Uterus (tissue), 4 donors: ENCODE data around the gene GRIK2. TPM values are rescaled to one million over a fixed set of nuclear protein-coding genes. Genes with fewer than 3 reads are reported as not detected.

ENCODE experiments used
- DNase-seq, 2 donors: peaks; one replicate each; pipeline ENCODE4 v3.0.0-alpha.2; 2019 to 2020
- H3K27ac ChIP-seq, 2 donors: fragments of 200-600 bp; sonication (generic); 1 replicate in 1 of 2; 2 replicates in 1 of 2; pipeline ENCODE4 v1.5.1; 2016 to 2018
- H3K27me3 ChIP-seq, 2 donors: fragments of 200-600 bp; sonication (generic); one replicate each; pipeline ENCODE4 v1.5.1; 2018 to 2019; ENCODE audit warnings: control low read depth in 1 of 2
- H3K36me3 ChIP-seq, 2 donors: fragments of 200-600 bp; sonication (generic); one replicate each; pipeline ENCODE4 v1.5.1; 2019; ENCODE audit warnings: control low read depth in 1 of 2
- H3K4me1 ChIP-seq, 2 donors: fragments of 200-600 bp; sonication (generic); one replicate each; pipeline ENCODE4 v1.5.1; 2018 to 2019; ENCODE audit warnings: control low read depth in 1 of 2
- H3K4me3 ChIP-seq, 2 donors: fragments of 200-600 bp; sonication (generic); 1 replicate in 1 of 2; 2 replicates in 1 of 2; pipeline ENCODE4 v1.5.1; 2018 to 2019; ENCODE audit warnings: mild to moderate bottlenecking in 1 of 2
- H3K9me3 ChIP-seq, 2 donors: fragments of 200-600 bp; sonication (generic); one replicate each; pipeline ENCODE4 v1.5.1; 2019; ENCODE audit warnings: control low read depth in 1 of 2
- CTCF ChIP-seq, 4 experiments: fragments of 200-600 bp in 2 of 4; fragments of 450-650 bp in 2 of 4; sonication (generic) in 2 of 4; IDR thresholded peaks; one replicate each; pipeline ENCODE4 v1.5.1; 2016 to 2019; ENCODE audit warnings: antibody characterized with exemption in 4 of 4, mild to moderate bottlenecking in 2 of 4, moderate library complexity in 1 of 4
- POLR2A ChIP-seq, 2 donors: fragments of 450-650 bp; IDR thresholded peaks; one replicate each; pipeline ENCODE4 v1.6.1; 2016; ENCODE audit warnings: antibody characterized with exemption in 2 of 2, mild to moderate bottlenecking in 1 of 2, moderate library complexity in 1 of 2
- intact Hi-C: fragments of 100-400 bp; cut with DNase I; formaldehyde crosslinking; loops from one replicate; pipeline ENCODE4 v1.15.1; 2023; ENCODE audit warnings: low total_unique reads
- total RNA-seq, 4 donors: library from RNA; depleted of rRNA in 3 of 4; stranded (reverse); fragments of >200 nt in 3 of 4; gene quantifications; one replicate each; pipeline versions ENCODE4 v1.1.0 to v1.2.4, GENCODE V29; 2014 to 2023
- donor health status: DM: yes; HTN: yes; CAD: no.

The GRIK2 gene
- total RNA-seq, 4 donors from 2014 or later, result 0.76 to 13.1 TPM; not detected in 2

GRCh38 chr6:101490857-101491256, 97.3 kb downstream of the GRIK2 start:
- Histone ChIP-seq H3K27me3 (no peaks in the 10 kb centered on the region), H3K4me1 (no peaks in the 10 kb centered on the region), H3K36me3 (no peaks in the 10 kb centered on the region), H3K27ac (no peak overlapping the region), H3K4me3 (no peak overlapping the region), H3K9me3 (no peaks in the 10 kb centered on the region)
- DNase-seq, result no peak
- TF ChIP-seq POLR2A (IDR thresholded peaks at IDR 0.05) (no peak), CTCF (IDR thresholded peaks at IDR 0.05) (no peak)
- intact Hi-C loops, result no loop called here

DNA sequence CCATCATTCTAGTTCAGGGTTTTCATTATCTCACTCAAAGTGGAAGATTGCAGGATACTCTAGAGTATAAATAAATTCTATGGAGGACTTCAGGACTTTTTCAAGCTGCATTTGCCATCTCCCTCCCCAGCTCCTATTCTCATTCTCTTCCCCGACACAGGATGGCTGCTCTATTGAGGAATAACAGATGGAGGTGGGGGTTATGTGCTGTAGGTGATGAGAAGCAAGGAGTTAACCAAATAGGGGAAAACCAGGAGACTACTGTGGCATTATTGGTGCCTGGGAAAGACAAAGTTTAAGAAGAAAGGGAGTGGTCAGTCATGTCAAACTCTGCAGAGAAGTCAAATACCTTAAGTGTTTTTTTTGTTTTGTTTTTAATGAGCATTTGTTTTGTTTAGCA, 109.3 kb downstream of the GRIK2 start:
- no peak for DNase-seq
- H3K9me3 ChIP-seq, result no peaks in the 10 kb centered on the region
- H3K4me3 ChIP-seq, result no peak overlapping the region
- no peaks in the 10 kb centered on the region for H3K27me3 ChIP-seq
- H3K27ac ChIP-seq, result no peak overlapping the region
- no peak for TF ChIP-seq POLR2A (IDR thresholded peaks at IDR 0.05)
- TF ChIP-seq CTCF (IDR thresholded peaks at IDR 0.05), result no peak
- no peaks in the 10 kb centered on the region for H3K4me1 ChIP-seq
- no peaks in the 10 kb centered on the region for H3K36me3 ChIP-seq
- intact Hi-C loops, result no loop called here

- no peaks in the 10 kb centered on the region for H3K36me3 ChIP-seq
- no peaks in the 10 kb centered on the region for H3K4me1 ChIP-seq
- H3K27ac ChIP-seq, result no peak overlapping the region
- H3K9me3 ChIP-seq, result no peaks in the 10 kb centered on the region
- H3K4me3 ChIP-seq, result no peak overlapping the region
- TF ChIP-seq CTCF (IDR thresholded peaks at IDR 0.05) (no peak), POLR2A (IDR thresholded peaks at IDR 0.05) (no peak)
- intact Hi-C loops, result no loop called here
- no peak for DNase-seq
- H3K27me3 ChIP-seq, result no peaks in the 10 kb centered on the region
These were observed 116.0 kb downstream of the GRIK2 start for GRCh38 chr6:101509536-101509935.

- Histone ChIP-seq H3K27me3 (no peaks in the 10 kb centered on the region), H3K9me3 (no peaks in the 10 kb centered on the region), H3K4me3 (no peak overlapping the region), H3K36me3 (no peaks in the 10 kb centered on the region), H3K27ac (no peak overlapping the region), H3K4me1 (no peaks in the 10 kb centered on the region)
- no peak for DNase-seq
- no peak for TF ChIP-seq CTCF (IDR thresholded peaks at IDR 0.05)
- no peak for TF ChIP-seq POLR2A (IDR thresholded peaks at IDR 0.05)
- intact Hi-C loops, result no loop called here
These were observed 119.7 kb downstream of the GRIK2 start for GRCh38 chr6:101513181-101513580.

GRCh38 chr6:101516578-101516977, 123.1 kb downstream of the GRIK2 start:
- no peak for TF ChIP-seq POLR2A (IDR thresholded peaks at IDR 0.05)
- no peak for TF ChIP-seq CTCF (IDR thresholded peaks at IDR 0.05)
- Histone ChIP-seq H3K4me3 (no peak overlapping the region), H3K9me3 (no peaks in the 10 kb centered on the region), H3K36me3 (no peaks in the 10 kb centered on the region), H3K27ac (no peak overlapping the region), H3K4me1 (no peaks in the 10 kb centered on the region), H3K27me3 (no peaks in the 10 kb centered on the region)
- no peak for DNase-seq
- intact Hi-C loops, result no loop called here
